Measurements from ENCODE around the gene ABCG5. TPM values are rescaled to one million over a fixed set of nuclear protein-coding genes. Genes with fewer than 3 reads are reported as not detected.

The ABCG5 gene
- total and polyA plus RNA-seq, 8 donors: 0.18 to 0.52 (median 0.43) TPM; not detected in 2

GRCh38 chr2:43798300-43798699 is 40.3 kb downstream of the ABCG5 start:
- Histone ChIP-seq H3K27ac (no peak overlapping the region), H3K4me3 (no peak overlapping the region), H3K9me3 (no peaks in the 10 kb centered on the region), H3K4me1 (no peaks in the 10 kb centered on the region), H3K27me3 (no peaks in the 10 kb centered on the region), H3K36me3 (peaks cover 0 to 15% of the 10 kb centered on the region in 2 donors)
- DNase-seq (no peak), ATAC-seq (no peak)
- intact Hi-C loops (cut with DNase I): no loop called here
- no peak for TF ChIP-seq CTCF (IDR thresholded peaks at IDR 0.05)

GRCh38 chr2:43796206-43796605 is 42.4 kb downstream of the ABCG5 start:
- Histone ChIP-seq H3K9me3 (no peaks in the 10 kb centered on the region), H3K27me3 (no peaks in the 10 kb centered on the region), H3K27ac (no peak overlapping the region), H3K4me1 (no peaks in the 10 kb centered on the region), H3K36me3 (peaks cover 0 to 18% of the 10 kb centered on the region in 2 donors), H3K4me3 (no peak overlapping the region)
- ATAC-seq (no peak), DNase-seq (no peak)
- no peak for TF ChIP-seq CTCF (IDR thresholded peaks at IDR 0.05)
- intact Hi-C loops (cut with DNase I): no loop called here

- intact Hi-C loops (cut with DNase I): no loop called here
- TF ChIP-seq CTCF (IDR thresholded peaks at IDR 0.05): no peak
- Histone ChIP-seq H3K36me3 (peaks cover 0 to 18% of the 10 kb centered on the region in 2 donors), H3K27ac (no peak overlapping the region), H3K4me3 (no peak overlapping the region), H3K27me3 (no peaks in the 10 kb centered on the region), H3K9me3 (no peaks in the 10 kb centered on the region), H3K4me1 (no peaks in the 10 kb centered on the region)
- DNase-seq (no peak), ATAC-seq (no peak)
Measured at GRCh38 chr2:43794956-43795355, 43.7 kb downstream of the ABCG5 start.

GRCh38 chr2:43792653-43793052 is 46.0 kb downstream of the ABCG5 start:
- Histone ChIP-seq H3K4me1 (no peaks in the 10 kb centered on the region), H3K4me3 (no peak overlapping the region), H3K27ac (no peak overlapping the region), H3K9me3 (no peaks in the 10 kb centered on the region), H3K27me3 (no peaks in the 10 kb centered on the region), H3K36me3 (peaks cover 0 to 23% of the 10 kb centered on the region in 2 donors)
- ATAC-seq (no peak), DNase-seq (no peak)
- no peak for TF ChIP-seq CTCF (IDR thresholded peaks at IDR 0.05)
- intact Hi-C loops (cut with DNase I): no loop called here

- H3K27ac ChIP-seq: peak overlapping the region in 1 of 2 donors; percentile 66
- peaks cover 0 to 20% of the 10 kb centered on the region in 2 donors for H3K36me3 ChIP-seq
- intact Hi-C loops (cut with DNase I): no loop called here
- no peak overlapping the region for H3K4me3 ChIP-seq
- no peaks in the 10 kb centered on the region for H3K4me1 ChIP-seq
- TF ChIP-seq CTCF (IDR thresholded peaks at IDR 0.05): no peak
- no peaks in the 10 kb centered on the region for H3K9me3 ChIP-seq
- ATAC-seq (peak; percentile 31), DNase-seq (peak in 2 of 4 donors; percentile 68 to 82)
- no peaks in the 10 kb centered on the region for H3K27me3 ChIP-seq
Measured at GRCh38 chr2:43791035-43791765, 47.4 kb downstream of the ABCG5 start.

All from left lung (tissue), 10 donors.